Middle frontal gyrus (tissue), 1 donor: ENCODE measurements around the gene ZNF675.
"Not testable (repeated sequence)": the region's sequence is repeated elsewhere in the genome, so short reads cannot be mapped to it uniquely, and the experiment has no call there.

Experiments used
- DNase-seq: peaks from one replicate; pipeline ENCODE4 v3.0.0-alpha.2; 2015; ENCODE audit warnings: low spot score; ENCODE audit errors: extremely low spot score

ZNF675 gene

GRCh38 chr19:23686621-23687423, at the start of gene ZNF675:
TSS of gene ZNF675 (minus strand) at chr19:23687212. CDS start at chr19:23687033, 179 bp downstream.
- peak; percentile 88 for DNase-seq

GRCh38 chr19:23730729-23731465, 43.9 kb upstream of the ZNF675 start:
- DNase-seq = not testable (repeated sequence)

- not testable (repeated sequence) for DNase-seq
Observed at GRCh38 chr19:23724161-23724560, 37.1 kb upstream of the ZNF675 start.

- no peak for DNase-seq
Observed at GRCh38 chr19:23718802-23719201, 31.8 kb upstream of the ZNF675 start.

- DNase-seq = no peak
Observed at GRCh38 chr19:23716792-23717191, 29.8 kb upstream of the ZNF675 start.

- DNase-seq = no peak
Observed at GRCh38 chr19:23709347-23709746, 22.3 kb upstream of the ZNF675 start.

GRCh38 chr19:23706657-23707056, 19.6 kb upstream of the ZNF675 start:
- no peak for DNase-seq

GRCh38 chr19:23699521-23699860, 12.5 kb upstream of the ZNF675 start:
- no peak for DNase-seq

- DNase-seq = no peak
Observed at GRCh38 chr19:23698711-23699520, 11.9 kb upstream of the ZNF675 start.

GRCh38 chr19:23692937-23693336, 5.9 kb upstream of the ZNF675 start:
- DNase-seq = not testable (repeated sequence)

GRCh38 chr19:23673132-23673531, 13.9 kb downstream of the ZNF675 start:
- DNase-seq = no peak

GRCh38 chr19:23668606-23669005, 18.4 kb downstream of the ZNF675 start:
- not testable (repeated sequence) for DNase-seq

- DNase-seq = no peak
Observed at GRCh38 chr19:23665651-23666410, 21.2 kb downstream of the ZNF675 start.

- not testable (repeated sequence) for DNase-seq
Observed at GRCh38 chr19:23649817-23650216, 37.2 kb downstream of the ZNF675 start.
